Measurements from ENCODE around the gene SRSF4.

The SRSF4 gene

DNA sequence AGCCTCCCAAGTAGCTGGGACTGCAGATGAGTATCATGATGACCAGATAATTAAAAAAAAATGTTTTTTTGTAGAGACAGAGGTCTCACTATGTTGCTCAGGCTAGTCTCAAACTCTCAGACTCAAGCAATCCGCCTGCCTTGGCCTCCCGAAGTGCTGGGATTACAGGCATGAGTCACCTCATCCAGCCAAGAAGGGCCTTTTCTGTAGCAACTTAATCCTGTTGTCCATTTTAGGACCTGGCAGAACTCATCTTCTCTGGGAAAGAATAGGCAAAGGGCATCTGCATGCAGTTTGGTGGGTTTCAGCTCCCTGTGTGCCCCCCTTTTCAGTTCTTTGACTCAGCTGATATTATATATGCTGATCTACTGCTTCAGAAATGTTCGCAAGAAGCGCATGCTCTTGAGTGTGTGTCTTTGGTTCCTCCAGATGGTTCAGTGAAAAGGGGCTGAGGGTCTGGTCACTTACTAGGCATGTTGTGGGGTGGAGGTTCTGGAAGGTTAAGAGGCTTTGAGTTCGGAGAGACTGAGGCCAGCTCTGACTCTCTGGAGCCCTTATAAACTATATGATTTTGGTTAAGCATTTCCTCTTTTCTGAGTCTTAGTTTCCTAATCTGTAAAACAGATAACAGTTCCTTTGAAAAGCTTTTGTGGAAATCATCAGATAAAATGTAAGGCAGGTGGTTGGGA, 19.4 kb upstream of the SRSF4 start:
- DNase-seq: no peak

DNA sequence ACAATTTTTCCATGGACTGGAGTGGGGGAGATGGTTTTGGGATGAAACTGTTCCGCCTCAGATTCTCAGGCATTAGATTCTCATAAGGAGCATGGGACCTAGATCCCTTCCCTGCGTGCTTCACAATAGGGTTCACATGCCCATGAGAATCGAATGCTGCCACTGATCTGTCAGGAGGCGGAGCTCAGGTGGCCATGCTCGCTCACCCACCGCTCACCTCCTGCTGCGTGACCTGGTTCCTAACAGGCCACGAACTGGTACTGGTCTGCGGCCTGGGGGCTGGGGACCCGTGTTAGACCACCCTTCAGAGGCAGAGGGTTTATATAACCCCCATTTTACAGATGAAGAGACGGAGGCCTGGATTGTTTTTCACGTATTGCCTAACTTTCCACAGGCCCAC, 16.3 kb upstream of the SRSF4 start:
- no peak for DNase-seq

GRCh38 chr1:29197590-29197924, 15.9 kb upstream of the SRSF4 start:
- no peak for DNase-seq

- no peak for DNase-seq
Observed at GRCh38 chr1:29196863-29197589, 15.3 kb upstream of the SRSF4 start.

DNA sequence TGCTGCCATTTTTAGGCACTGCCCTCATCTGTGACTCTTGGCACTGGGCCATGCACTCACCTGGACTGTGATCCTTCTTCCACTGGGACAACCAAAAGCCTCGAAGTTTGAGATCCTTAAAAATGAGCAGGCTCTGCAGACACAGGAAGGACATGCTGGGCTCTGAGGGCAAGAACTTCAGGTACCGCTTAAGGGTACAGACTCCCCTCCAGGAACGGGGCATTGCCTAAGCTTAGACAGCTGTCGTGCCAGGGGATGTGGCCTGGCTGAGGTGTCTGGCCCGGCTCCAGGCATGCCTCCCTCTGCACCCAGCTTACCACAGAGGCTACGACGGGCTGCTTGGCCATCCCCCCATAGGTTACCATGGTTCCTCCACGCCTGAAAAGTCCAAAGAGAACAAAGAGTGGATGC, 14.2 kb upstream of the SRSF4 start:
- no peak for DNase-seq

DNA sequence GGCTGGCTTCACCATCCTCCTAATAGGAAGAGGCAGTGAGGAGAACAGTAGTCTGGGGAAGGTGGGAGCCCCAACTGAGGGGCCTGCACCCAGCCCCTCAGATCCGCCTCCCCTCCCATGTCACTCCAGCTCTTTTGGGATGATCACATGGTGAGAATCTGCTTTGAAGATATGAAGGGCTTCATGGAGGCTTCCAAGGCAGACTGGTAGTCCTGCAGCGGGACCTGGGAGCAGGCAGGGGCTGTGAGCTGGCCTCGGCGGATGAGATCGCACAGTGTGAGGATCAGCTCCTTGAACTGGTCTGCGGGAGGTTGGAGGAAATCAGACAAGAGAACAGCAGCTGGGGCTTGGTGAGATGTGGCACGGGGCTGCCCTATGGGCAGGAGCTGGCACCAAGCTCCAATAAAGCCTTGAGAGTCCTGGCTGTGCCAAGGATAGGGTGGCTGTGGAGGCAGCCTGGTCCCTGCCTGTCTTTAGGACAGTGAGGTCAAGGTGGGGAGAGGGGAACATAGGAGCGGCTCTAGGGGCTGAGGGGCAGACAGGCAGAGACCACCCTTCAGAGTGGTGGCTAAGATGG, 12.3 kb upstream of the SRSF4 start:
- no peak for DNase-seq

- DNase-seq: no peak
Observed at GRCh38 chr1:29190718-29191117, 9.0 kb upstream of the SRSF4 start.

DNA sequence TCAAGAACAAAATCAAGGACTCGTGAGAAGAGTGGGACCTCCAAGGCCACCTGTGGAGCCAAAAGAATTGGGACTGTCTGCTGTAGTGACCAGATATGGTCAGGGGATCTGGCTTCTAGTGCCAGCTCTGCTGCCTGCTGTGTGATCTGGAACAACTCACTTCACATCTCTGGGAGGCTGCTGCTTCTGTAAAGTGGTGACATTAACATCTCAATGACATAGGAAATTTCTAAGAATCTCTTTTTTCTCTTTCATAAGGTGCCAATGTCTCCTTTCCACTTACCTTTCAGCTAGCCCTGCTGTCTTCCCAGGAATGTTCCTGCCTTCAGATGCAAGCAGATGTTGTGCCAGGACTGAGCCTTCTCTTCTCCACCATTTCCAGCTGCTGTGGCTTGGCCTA, 5.0 kb upstream of the SRSF4 start:
- DNase-seq: no peak

DNA sequence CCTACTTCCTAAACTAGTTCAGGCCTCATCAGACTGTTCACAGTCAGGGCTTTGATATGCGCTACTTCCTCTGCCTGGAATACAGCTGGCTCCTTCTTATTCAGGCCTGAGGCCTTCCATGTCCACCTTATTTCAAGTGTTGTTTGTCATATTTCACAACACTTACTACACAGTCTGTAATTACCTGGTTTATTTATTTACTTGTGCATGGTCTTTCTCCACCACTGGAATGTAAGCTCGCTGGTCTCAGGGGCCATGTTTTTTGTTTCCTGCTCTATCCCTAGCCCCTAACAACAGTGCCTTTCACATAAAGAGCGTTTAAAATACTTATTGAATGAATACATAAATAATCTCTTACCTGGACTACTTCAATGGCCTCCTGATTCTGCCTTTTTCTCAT, 4.6 kb upstream of the SRSF4 start:
- DNase-seq: no peak

- DNase-seq: no peak
Observed at GRCh38 chr1:29183287-29183686, 1.6 kb upstream of the SRSF4 start.

DNA sequence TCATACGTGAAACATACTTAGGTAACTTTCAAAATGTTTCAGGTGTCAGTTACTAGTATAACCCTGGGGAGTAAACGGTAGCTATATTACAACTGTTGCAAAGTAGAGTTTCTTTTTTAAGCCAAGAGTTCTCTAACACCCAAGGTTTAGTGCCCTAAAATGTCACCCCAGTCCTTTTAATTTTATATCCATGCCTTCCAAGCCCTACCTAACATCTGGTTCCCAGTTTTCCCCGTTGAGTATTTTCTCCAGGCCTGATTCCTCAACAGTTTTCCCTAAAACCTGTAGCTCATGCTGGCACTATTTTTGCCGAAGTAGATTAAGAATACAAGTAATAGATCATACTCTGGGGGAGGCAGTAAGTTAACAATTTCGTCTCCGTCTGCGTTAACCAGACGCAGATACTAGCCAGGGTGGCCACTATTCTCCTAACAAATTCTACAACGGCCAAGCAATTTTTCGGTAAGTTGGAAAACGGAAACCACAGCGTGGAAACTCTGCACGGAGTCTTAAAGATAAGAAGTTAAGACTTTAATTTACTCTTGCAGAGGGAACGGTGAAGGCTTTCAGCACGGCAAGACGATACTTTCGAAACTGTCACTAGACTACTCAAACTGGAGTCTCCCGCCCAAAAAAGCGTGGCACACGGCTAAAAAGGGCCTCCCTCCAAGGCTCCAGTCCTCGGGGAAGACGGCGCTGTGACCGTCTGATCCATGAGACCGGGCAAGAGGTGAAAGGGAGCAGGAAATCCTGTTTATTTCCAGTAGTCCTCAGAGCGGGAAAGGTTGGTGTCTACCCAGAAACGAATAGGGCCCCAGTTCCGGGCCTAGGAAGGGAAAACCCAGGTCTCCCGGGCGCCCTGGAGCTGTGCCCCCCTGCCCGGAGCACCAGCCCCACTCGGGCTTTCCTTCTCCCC, 945 bp downstream of the SRSF4 start:
- DNase-seq: peak in 1 of 2 donors; percentile 29

DNA sequence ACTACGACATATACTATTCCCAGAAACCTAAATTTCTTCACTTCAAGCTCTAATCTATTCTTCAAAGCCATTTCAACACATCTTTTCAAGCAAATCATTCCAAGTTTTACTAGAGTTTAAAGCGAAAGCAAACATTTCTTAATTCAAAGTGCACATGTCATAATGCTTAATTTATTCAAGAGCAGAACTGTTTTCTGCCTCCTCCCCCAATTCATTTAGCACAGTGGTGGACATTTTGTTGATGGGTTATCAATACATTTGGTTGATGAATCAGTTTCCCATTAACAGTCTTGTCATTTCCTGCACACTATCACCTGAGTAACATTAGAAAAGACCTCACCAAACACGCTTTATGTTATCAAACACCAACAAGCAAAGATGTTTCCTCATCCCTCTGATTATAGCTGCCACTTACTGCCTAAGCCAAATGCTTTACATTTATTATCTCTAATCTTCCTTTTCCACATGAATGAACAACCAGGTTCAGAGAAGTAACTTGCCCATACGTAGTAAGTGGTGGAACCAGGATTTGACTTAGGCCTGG, 2.0 kb downstream of the SRSF4 start:
- peak; percentile 50 to 60 for DNase-seq

DNA sequence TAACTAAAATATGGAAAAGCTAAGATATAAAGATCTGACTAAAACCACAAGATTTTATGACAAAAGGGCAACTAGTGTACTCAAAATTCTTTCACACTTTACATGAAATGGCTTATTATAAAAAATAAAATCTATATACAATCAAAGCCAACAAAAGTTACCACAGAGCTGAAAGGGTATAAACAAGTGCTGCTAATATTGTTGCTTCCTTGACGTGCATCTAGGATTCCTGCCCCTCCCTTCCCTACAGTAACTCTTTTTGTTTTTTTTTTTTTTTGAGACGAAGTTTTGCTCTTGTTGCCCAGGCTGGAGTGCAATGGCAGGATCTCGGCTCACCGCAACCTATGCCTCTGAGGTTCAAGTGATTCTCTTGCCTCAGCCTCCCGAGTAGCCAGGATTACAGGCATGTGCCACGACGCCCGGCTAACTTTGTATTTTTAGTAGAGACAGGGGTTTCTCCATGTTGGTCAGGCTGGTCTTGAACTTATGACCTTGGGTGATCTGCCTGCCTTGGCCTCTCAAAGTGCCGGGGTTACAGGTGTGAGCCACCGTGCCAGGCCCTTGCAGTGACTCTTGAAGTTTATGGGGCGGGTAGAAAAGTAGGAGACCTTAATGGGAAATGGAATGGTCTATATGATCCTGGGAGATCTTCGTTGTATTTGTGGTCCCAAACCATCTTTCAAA, 4.5 kb downstream of the SRSF4 start:
- no peak for DNase-seq

- DNase-seq: no peak
Observed at GRCh38 chr1:29176576-29176975, 5.1 kb downstream of the SRSF4 start.

- DNase-seq: no peak
Observed at GRCh38 chr1:29172415-29172939, 9.2 kb downstream of the SRSF4 start.

- DNase-seq: no peak
Observed at GRCh38 chr1:29171521-29171920, 10.2 kb downstream of the SRSF4 start.

DNA sequence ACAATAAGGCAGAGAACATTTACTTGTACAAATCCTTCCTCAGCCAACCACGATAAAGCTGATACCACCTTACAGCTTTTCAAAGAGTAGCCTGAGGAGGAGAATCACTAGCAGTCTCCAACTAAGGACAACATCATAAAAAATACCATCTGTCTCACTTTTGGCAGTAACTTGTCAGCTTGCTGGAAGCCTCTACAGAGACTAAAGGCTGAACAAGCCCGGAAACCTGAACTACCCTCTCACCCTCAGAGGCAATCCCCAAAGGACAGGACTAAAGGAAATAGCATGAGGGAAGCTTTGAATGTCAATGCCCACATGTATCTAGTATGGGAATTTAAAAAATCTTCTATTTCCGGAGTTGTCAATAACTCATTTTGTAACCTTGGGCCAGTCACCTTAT, 10.6 kb downstream of the SRSF4 start:
- no peak for DNase-seq

GRCh38 chr1:29169976-29170375, 11.7 kb downstream of the SRSF4 start:
- peak in 1 of 2 donors; percentile 6 for DNase-seq

GRCh38 chr1:29167904-29168303, 13.8 kb downstream of the SRSF4 start:
- no peak for DNase-seq

DNA sequence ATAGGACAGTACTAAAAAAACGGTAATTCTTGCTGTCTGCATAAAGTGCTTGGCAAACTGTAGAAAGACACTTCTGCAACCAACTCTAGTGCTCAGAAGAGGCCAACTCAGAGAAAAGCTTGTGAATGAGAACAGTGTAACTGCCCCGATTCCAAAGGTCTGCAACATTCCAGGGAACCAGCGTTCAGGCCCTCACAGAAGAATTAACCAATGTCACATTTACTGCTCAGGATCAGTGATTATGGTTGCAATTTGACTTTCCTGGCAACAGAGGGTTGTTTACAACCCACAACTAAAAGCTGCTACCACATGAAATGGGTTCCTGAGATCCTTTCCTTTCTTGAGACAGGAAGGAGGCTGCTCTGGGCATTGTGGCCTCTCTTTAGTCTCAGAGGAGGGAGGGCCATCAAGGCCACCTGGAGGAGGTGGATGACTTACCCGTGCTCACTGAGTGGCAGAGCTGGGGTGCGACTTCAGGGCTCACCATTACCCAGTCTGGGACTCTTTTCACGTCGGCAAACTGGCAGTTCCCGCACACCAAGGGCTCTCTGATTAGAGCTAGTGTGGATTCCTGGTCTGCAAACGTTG, 15.3 kb downstream of the SRSF4 start:
- no peak for DNase-seq

GRCh38 chr1:29164588-29164987, 17.1 kb downstream of the SRSF4 start:
- DNase-seq: no peak
